Brain pericyte (primary cell): Measurements from ENCODE around the gene ZNF19.
A peak's percentile ranks its signal among the peaks of the same experiment; 100 is the strongest.

Experiments
- DNase-seq: peaks from one replicate; pipeline ENCODE4 v3.0.0-alpha.2; 2012; ENCODE audit warnings: low read depth, low spot score

The ZNF19 gene

GRCh38 chr16:71442051-71442440, 47.1 kb downstream of the ZNF19 start, which contains the start of gene TLE7:
TLE7 (minus strand) TSS chr16:71442054; CDS start chr16:71433324, 8,730 bp downstream.
- DNase-seq = no peak

DNA sequence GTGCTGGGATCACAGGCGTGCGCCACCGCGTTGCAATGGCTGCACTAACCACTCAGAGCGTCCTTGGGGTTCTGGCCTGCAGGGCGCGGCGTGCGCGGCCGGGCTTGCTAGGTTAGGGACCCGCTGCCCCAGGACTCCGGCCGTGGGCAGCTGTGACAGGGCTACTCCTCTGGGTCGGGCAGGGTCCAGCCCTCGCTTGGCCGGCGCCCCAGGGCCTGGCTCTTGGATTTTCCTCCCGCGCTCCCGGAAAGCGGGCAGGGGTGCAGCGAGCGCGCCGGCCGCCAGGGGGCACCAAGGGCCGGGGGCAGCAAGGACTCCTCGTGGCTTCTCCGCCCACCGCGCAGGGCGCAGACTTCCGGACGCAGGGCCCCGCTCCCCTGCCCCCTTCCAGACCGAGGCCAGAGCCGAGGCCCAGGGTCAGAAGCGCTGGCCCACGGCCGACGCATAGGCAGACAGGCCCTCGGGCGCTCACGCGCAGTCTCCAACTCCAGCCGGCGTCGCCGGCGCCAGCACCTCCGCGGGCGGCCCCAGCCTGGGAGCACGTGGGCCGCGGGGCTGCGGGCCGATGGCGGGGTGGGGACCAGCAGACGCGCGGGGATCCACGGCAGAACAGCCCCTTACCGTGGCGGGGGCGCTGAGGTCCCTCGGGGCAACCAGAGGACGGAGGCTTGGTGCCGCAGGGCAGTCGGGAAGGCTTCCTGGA, 47.6 kb downstream of the ZNF19 start:
- no peak for DNase-seq

GRCh38 chr16:71440669-71441347, 48.3 kb downstream of the ZNF19 start:
- no peak for DNase-seq

DNA sequence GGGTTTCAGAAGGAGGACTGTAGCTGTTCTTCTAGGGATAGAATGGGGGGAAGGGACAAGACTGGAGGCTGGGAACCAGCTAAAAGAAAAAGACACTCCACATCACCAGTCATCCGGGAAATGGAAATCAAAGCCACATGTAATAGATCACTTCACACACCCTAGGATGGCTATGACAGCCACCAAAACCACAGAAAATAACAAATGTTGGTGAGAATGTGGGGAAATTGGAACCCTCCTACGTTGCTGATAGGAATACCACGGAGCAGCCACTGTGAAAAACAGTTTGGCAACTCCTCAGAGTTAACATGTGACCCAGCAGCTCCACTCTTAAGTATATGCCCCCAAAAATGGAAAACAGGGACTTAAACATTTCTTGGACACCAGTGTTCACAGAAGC, 49.6 kb downstream of the ZNF19 start:
- no peak for DNase-seq

DNA sequence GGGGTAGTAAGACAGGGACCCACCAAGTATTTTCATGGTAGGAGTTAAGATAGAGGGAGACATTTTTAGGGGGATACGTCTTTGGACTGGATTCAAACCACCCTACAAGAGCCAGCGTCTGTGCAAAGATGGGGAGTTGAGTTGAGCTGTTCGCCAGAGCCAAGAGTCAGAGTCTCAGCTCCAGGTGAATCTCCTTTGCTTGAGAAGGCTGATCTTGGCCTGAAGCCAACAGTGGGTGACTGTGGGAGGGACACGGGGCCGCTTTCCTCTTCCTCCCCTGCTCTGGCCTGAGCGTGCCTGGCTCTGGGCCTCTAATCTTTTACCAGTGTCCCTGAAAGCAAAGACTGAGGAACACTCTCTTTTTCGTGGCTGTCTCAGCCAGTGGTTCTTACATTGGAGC, 52.7 kb downstream of the ZNF19 start:
- DNase-seq = no peak

- DNase-seq = no peak
These were observed 56.2 kb downstream of the ZNF19 start for GRCh38 chr16:71432906-71433305.

- no peak for DNase-seq
These were observed 57.1 kb downstream of the ZNF19 start for GRCh38 chr16:71431991-71432390.

DNA sequence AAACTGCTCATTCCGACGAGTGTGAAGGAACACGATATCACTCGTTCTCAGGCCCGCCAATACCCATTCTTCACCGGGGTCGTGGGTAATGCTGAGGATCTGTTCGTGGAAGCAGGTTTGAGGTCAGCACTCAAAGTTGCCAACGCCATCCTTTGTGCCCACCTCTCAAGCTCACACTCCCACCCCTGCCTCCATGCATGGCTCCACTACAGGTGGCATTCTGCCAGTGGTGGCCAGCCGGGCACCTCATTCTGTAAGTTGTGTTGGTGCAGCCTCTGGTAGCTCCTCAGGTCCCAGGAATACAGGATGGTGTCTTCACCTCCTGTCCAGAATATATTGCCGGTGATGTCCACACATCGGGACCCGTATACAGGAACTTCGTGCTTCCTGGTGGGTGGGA, 57.9 kb downstream of the ZNF19 start:
- DNase-seq = no peak

DNA sequence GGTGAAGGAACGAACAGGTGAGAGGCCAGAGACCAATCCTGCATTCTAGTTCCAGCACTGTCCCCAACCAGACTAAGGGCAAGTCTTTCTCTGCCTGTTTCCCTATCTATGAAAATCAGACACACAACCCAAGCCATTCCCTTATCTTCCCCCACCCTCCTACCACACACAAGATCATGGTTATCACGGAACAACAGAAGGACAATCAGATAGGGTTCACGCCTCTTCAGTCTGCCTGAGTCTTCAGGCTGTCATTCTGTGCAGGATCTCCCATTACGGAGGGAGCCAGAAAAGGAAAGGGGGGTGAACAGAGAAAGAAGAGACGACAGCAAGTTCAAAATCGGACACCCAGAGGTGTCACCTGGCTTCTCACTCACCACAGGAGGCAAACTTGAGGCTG, 58.4 kb downstream of the ZNF19 start:
- DNase-seq = no peak

DNA sequence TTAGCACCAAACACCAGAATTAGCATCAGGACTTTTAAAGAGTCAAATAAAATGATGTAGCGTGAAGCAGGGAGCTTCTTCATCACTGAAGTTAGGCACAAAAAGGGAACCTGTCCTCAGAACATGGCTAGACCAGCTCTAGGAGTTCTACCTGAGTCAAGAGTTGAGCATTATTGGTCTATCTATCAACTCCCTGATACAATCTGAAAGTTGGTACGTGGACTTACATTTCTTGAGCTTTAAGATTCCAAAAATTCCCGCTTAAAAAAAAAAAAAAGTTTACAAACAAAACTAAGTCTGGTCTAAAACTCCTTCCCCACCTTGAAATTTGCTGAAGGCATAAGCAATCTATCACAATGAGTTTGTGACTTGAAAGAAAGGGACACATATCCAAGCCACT, 59.5 kb downstream of the ZNF19 start:
- DNase-seq = no peak

GRCh38 chr16:71428883-71429282, 60.2 kb downstream of the ZNF19 start:
- no peak for DNase-seq

DNA sequence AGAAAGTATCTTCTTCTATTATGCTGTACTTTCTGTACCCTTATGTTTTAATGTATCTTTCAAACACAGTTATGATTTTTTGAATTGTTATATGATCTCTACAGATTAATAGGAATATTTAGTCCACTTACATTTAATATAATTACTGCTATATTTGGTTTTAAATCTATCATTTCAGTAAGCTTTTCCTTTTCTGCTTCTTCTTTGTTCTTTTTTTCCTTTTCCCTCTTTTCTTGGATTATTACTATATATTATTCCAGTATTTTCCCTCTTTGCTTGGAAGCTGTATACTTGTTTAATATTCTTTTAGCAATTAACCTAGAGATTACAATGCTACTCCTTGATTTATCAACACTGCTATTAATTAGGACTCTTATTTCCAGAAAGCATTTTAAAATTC, 60.7 kb downstream of the ZNF19 start:
- no peak for DNase-seq

DNA sequence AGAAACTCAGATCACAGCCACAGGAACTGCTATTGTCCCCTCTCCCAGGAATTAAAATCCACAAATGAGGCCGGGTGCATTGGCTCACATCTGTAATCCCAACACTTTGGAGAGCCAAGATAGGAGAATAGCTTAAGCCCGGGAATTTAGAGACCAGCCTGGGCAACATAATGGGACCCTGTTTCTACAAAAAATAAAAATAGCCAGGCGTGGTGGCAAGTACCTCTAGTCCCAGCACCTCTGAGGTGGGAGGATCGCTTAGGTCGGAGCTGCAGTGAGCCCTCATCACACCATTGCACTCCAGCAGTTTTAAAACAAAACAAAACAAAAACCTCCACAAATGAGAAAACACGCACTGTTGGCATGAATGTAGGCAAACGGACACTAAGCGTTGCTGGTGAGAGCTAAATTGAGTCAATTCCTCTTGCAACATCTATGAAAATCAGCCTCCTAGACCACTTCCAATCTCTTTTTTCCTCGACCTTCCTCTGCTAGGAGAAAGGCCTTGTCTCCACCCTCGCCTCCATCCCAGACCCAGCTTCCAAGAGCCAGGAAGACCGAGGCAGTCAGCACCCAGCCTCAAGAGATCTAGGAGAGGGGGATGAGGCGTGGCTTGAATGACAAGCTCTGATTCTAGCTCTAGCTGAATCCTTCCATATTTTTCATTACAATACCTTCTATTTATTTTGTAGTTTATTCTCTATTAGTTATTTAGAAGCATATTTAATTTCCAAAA, 62.1 kb downstream of the ZNF19 start:
- DNase-seq = no peak

DNA sequence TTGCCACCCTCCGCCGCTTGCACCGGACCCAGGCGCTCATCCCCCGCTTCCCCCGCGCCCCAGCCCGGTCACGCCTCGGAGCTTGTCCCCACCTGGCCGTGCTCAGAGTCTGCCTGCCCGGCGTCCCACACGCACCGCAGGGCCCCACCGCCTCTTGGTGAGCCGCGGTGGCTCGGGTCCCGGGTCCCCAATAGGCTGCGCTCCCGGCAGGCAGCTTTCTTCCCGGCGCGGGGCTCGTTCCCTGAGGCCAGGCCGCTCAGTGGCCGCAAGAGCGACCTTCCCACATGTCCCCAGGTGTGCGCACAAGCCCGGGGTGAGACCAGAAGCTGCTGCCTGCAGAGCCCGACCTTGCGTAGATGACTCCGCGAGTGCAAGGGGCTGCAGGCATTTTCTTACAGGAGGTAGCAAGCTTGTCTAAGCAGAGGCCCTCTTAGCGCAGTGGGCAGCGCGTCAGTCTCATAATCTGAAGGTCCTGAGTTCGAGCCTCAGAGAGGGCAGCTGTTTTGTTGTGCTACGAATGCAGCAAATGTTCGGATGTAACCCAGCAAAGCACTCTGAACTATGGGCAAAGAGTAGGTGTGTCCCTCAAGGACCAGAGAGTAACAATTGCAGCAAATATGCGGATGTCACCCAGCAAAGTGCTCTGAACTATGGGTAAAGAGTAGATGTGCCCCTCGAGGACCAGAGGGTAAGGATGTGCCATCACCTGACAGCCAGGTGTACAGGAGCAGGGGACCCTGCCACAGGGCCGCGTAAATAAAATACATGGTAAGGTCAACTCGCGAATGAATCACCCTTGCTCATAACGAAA, 62.9 kb downstream of the ZNF19 start:
- DNase-seq = peak; percentile 22

- no peak for DNase-seq
These were observed 63.4 kb downstream of the ZNF19 start for GRCh38 chr16:71425746-71426068.

DNA sequence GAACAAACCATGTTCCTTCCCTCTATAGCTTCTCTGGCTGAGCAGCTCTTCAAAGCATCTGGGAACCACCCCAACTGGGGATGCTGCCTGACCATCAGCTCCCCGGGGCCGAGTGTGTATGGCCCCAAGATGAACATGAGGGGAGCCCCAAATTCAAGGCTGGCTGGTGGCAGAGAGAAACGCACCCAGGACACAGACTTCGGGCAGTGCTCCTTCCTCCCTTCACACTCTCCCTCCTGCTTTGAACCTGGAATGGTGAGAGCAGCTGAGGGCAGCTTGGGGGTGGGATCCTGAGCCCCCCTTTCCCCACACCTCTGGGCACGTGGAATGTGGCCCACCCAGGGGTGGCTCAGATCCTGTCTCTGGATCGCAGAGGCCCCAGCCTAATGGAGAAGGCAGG, 64.5 kb downstream of the ZNF19 start:
- DNase-seq = no peak

GRCh38 chr16:71423865-71424264, 65.3 kb downstream of the ZNF19 start:
- DNase-seq = no peak
